Measurements from ENCODE around the gene BOLA3. TPM values are rescaled to one million over a fixed set of nuclear protein-coding genes. Genes with fewer than 3 reads are reported as not detected.
A peak's percentile ranks its signal among the peaks of the same experiment; 100 is the strongest.
"Not testable (repeated sequence)": the region's sequence is repeated elsewhere in the genome, so short reads cannot be mapped to it uniquely, and the experiment has no call there.

The BOLA3 gene
- total RNA-seq, 2 donors from 2014 or later, result 50.0 to 77.5 TPM

GRCh38 chr2:74188018-74188601 is 40.4 kb upstream of the BOLA3 start:
- DNase-seq (ENCODE audit: low spot score), result peak; percentile 86
- TF ChIP-seq POLR2AphosphoS5 (IDR thresholded peaks at IDR 0.05), result peak; percentile 88
- TF ChIP-seq, protein P1, sequence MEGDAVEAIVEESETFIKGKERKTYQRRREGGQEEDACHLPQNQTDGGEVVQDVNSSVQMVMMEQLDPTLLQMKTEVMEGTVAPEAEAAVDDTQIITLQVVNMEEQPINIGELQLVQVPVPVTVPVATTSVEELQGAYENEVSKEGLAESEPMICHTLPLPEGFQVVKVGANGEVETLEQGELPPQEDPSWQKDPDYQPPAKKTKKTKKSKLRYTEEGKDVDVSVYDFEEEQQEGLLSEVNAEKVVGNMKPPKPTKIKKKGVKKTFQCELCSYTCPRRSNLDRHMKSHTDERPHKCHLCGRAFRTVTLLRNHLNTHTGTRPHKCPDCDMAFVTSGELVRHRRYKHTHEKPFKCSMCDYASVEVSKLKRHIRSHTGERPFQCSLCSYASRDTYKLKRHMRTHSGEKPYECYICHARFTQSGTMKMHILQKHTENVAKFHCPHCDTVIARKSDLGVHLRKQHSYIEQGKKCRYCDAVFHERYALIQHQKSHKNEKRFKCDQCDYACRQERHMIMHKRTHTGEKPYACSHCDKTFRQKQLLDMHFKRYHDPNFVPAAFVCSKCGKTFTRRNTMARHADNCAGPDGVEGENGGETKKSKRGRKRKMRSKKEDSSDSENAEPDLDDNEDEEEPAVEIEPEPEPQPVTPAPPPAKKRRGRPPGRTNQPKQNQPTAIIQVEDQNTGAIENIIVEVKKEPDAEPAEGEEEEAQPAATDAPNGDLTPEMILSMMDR (IDR thresholded peaks at IDR 0.05), result no peak
- no peaks in the 10 kb centered on the region for H3K27me3 ChIP-seq (replicated peaks; ENCODE audit: insufficient read depth)
- H3K27ac ChIP-seq, result peak overlapping the region in 1 of 2 donors; percentile 10
- no peaks in the 10 kb centered on the region for H3K9me3 ChIP-seq
- WGBS, result 29% methylated on average over 6 of the region's 6 CpGs
- H3K4me3 ChIP-seq, result no peak overlapping the region
- H3K4me1 ChIP-seq (replicated peaks), result no peaks in the 10 kb centered on the region
- intact Hi-C loops (cut with DNase I), result no loop called here
- H3K36me3 ChIP-seq, result no peaks in the 10 kb centered on the region

GRCh38 chr2:74186706-74187105 is 39.0 kb upstream of the BOLA3 start:
- DNase-seq (ENCODE audit: low spot score); H3K27ac ChIP-seq; H3K4me3 ChIP-seq; H3K27me3 ChIP-seq (replicated peaks; ENCODE audit: insufficient read depth); H3K36me3 ChIP-seq; intact Hi-C loops (cut with DNase I); H3K4me1 ChIP-seq (replicated peaks); H3K9me3 ChIP-seq: not testable (repeated sequence)
- WGBS, result 95% methylated on average over 15 of the region's 15 CpGs

DNA sequence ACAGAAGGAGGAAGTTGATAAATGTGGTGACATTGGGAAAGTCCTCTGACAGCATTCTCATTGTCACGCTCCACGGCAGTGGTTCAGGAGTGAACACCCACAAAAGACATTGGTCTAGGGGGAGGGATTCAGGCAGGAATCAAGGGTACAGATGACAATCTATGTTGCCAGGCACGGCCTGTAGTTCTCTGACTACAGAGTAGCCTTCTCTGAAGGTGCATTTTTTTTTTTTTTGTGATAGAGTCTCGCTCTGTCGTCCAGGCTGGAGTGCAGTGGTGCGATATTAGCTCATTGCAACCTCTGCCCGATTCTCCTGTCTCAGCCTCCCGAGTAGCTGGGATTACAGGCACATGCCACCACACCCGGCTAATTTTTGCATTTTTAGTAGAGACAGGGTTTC is 38.3 kb upstream of the BOLA3 start:
- intact Hi-C loops (cut with DNase I), result no loop called here
- no peaks in the 10 kb centered on the region for H3K36me3 ChIP-seq
- 94% methylated on average over 9 of the region's 9 CpGs for WGBS
- no peak overlapping the region for H3K27ac ChIP-seq
- no peaks in the 10 kb centered on the region for H3K9me3 ChIP-seq
- H3K4me1 ChIP-seq (replicated peaks), result no peaks in the 10 kb centered on the region
- DNase-seq (ENCODE audit: low spot score), result no peak
- H3K27me3 ChIP-seq (replicated peaks; ENCODE audit: insufficient read depth), result no peaks in the 10 kb centered on the region
- TF ChIP-seq POLR2AphosphoS5 (IDR thresholded peaks at IDR 0.05) (no peak), POLR2A (IDR thresholded peaks at IDR 0.05) (no peak)
- TF ChIP-seq, protein P1 (IDR thresholded peaks at IDR 0.05), result no peak
- no peak overlapping the region for H3K4me3 ChIP-seq

- H3K4me1 ChIP-seq (replicated peaks), result no peaks in the 10 kb centered on the region
- H3K27me3 ChIP-seq (replicated peaks; ENCODE audit: insufficient read depth), result no peaks in the 10 kb centered on the region
- no peaks in the 10 kb centered on the region for H3K36me3 ChIP-seq
- intact Hi-C loops (cut with DNase I), result no loop called here
- WGBS, result 89% methylated on average over 2 of the region's 2 CpGs
- no peaks in the 10 kb centered on the region for H3K9me3 ChIP-seq
- no peak overlapping the region for H3K4me3 ChIP-seq
- DNase-seq (ENCODE audit: low spot score), result no peak
- H3K27ac ChIP-seq, result no peak overlapping the region
- TF ChIP-seq POLR2AphosphoS5 (IDR thresholded peaks at IDR 0.05), result no peak
- TF ChIP-seq POLR2A (IDR thresholded peaks at IDR 0.05), result no peak
- TF ChIP-seq, protein P1 (IDR thresholded peaks at IDR 0.05), result no peak
These were observed 36.2 kb upstream of the BOLA3 start for GRCh38 chr2:74183878-74184277.

DNA sequence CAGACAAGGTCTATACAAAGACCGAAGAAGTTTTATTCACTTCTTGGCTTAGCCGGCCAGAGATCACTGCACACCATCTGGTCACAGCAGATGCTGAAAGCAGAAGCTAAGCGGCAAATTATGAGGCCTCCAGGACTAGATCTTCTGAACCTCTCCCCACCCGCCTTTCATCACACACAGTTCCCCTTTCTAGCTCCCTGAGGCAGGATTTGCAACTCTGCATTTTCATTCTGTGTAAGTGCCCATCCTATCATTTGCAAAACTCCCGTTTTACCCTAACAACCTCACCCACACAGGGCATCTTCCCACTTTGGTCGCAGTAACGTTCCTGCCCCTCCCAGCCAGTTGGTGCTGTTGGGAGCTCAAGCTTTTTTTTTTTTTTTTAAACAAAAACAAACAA is 34.0 kb upstream of the BOLA3 start:
- Histone ChIP-seq H3K36me3 (no peaks in the 10 kb centered on the region), H3K4me3 (no peak overlapping the region), H3K27me3 (replicated peaks; ENCODE audit: insufficient read depth) (no peaks in the 10 kb centered on the region), H3K4me1 (replicated peaks) (no peaks in the 10 kb centered on the region), H3K27ac (no peak overlapping the region), H3K9me3 (no peaks in the 10 kb centered on the region)
- no peak for DNase-seq (ENCODE audit: low spot score)
- intact Hi-C loops (cut with DNase I), result no loop called here
- 46% methylated on average over 7 of the region's 7 CpGs for WGBS
- TF ChIP-seq POLR2AphosphoS5 (IDR thresholded peaks at IDR 0.05) (no peak), POLR2A (IDR thresholded peaks at IDR 0.05) (no peak)
- TF ChIP-seq, protein P1 (IDR thresholded peaks at IDR 0.05), result no peak

Measured in prostate gland (tissue), 2 donors.